Osteocyte (in vitro differentiated cells): ENCODE data around the gene DNAJC12. TPM values are rescaled to one million over a fixed set of nuclear protein-coding genes. Genes with fewer than 3 reads are reported as not detected.

Experiments used
- DNase-seq: peaks from one replicate; pipeline ENCODE4 v3.0.0; 2021; ENCODE audit warnings: mixed read lengths; ENCODE audit not compliant: unreplicated experiment; ENCODE audit errors: extremely low spot score
- H3K27ac Mint-ChIP-seq: one replicate; pipeline ENCODE4 v1.8.0; 2021; ENCODE audit warnings: mild to moderate bottlenecking, mixed read lengths; ENCODE audit not compliant: unreplicated experiment
- H3K27me3 Mint-ChIP-seq: one replicate; pipeline ENCODE4 v1.8.0; 2021; ENCODE audit warnings: mixed read lengths; ENCODE audit not compliant: unreplicated experiment
- H3K36me3 Mint-ChIP-seq: one replicate; pipeline ENCODE4 v1.8.0; 2021; ENCODE audit warnings: mixed read lengths; ENCODE audit not compliant: unreplicated experiment
- H3K4me1 Mint-ChIP-seq: one replicate; pipeline ENCODE4 v1.8.0; 2021; ENCODE audit warnings: mixed read lengths; ENCODE audit not compliant: unreplicated experiment
- H3K4me3 Mint-ChIP-seq: one replicate; pipeline ENCODE4 v1.8.0; 2021; ENCODE audit warnings: mild to moderate bottlenecking, moderate library complexity, mixed read lengths; ENCODE audit not compliant: unreplicated experiment
- H3K9me3 Mint-ChIP-seq: one replicate; pipeline ENCODE4 v1.8.0; 2021; ENCODE audit warnings: mixed read lengths; ENCODE audit not compliant: unreplicated experiment
- total RNA-seq: library from RNA; stranded (reverse); gene quantifications from 2 replicates; pipeline ENCODE4 v1.2.1, GENCODE V29; 2021
- TF ChIP-seq, protein P1 (sequence below): fragments of 200-600 bp; sonication (generic); IDR thresholded peaks from 2 replicates; pipeline ENCODE4 v1.5.0; 2021; ENCODE audit warnings: antibody characterized with exemption, mild to moderate bottlenecking, moderate library complexity

Gene DNAJC12
- total RNA-seq, 1 donor from 2014 or later, result 12.0 TPM

DNA sequence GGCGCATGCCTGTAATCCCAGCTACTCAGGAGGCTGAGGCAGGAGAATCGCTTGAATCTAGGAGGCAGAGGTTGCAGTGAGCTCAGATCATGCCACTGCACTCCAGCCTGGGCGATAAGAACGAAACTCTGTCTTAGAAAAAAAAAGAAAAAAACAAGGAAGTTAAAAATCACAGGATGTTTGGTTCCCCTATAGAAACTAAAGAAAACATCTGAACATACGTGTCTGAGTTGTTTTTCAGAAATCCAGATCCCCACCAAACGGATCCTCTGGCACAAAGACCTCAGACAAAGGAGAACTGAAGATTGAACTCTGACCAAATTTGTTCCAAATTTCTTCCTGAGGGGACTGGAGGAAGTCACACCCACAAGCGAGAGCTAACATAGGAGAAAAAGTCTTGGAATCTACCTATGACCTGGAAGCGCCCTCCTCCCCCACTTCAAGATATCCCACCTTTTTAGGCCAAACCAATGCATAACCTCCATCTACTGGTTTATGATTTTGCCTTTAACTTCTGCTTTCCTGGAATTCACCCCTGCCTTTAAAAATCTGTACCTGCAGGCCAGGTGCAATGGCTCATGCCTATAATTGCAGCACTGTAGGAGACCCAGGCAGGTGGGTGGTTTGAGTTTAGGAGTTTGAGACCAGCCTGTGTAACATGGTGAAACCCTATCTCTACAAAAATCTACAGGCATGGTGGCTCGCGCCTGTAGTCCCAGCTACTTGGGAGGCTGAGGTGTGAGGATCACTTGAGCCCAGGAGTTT, 26.8 kb upstream of the DNAJC12 start:
- no peaks in the 10 kb centered on the region for H3K9me3 Mint-ChIP-seq
- no peaks in the 10 kb centered on the region for H3K36me3 Mint-ChIP-seq
- no peak overlapping the region for H3K4me3 Mint-ChIP-seq
- DNase-seq, result no peak
- H3K27ac Mint-ChIP-seq, result no peak overlapping the region
- H3K4me1 Mint-ChIP-seq, result no peaks in the 10 kb centered on the region
- no peaks in the 10 kb centered on the region for H3K27me3 Mint-ChIP-seq
- TF ChIP-seq, protein P1, sequence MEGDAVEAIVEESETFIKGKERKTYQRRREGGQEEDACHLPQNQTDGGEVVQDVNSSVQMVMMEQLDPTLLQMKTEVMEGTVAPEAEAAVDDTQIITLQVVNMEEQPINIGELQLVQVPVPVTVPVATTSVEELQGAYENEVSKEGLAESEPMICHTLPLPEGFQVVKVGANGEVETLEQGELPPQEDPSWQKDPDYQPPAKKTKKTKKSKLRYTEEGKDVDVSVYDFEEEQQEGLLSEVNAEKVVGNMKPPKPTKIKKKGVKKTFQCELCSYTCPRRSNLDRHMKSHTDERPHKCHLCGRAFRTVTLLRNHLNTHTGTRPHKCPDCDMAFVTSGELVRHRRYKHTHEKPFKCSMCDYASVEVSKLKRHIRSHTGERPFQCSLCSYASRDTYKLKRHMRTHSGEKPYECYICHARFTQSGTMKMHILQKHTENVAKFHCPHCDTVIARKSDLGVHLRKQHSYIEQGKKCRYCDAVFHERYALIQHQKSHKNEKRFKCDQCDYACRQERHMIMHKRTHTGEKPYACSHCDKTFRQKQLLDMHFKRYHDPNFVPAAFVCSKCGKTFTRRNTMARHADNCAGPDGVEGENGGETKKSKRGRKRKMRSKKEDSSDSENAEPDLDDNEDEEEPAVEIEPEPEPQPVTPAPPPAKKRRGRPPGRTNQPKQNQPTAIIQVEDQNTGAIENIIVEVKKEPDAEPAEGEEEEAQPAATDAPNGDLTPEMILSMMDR, result no peak

DNA sequence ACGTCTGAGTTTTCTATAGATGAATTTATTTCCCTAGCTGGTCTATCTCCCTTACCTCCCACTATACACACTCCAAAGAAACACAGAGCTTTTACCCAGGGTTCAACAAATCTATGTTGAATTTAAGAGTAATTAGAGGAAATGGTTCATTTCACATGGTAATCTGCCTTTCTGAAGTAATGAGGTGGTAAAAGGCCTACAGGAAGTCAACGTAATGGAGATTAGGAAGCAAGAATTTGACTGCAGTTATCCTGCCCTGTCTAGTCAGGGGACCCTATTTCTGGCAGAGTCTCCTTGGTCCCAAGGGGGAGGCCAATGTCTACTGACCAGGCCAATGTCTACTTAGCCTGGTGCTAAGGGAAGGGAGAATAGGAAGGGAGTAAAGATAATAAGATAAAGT, 25.1 kb upstream of the DNAJC12 start:
- no peaks in the 10 kb centered on the region for H3K27me3 Mint-ChIP-seq
- DNase-seq, result no peak
- H3K9me3 Mint-ChIP-seq, result no peaks in the 10 kb centered on the region
- H3K4me1 Mint-ChIP-seq, result no peaks in the 10 kb centered on the region
- H3K4me3 Mint-ChIP-seq, result no peak overlapping the region
- TF ChIP-seq, protein P1, result no peak
- no peaks in the 10 kb centered on the region for H3K36me3 Mint-ChIP-seq
- no peak overlapping the region for H3K27ac Mint-ChIP-seq

DNA sequence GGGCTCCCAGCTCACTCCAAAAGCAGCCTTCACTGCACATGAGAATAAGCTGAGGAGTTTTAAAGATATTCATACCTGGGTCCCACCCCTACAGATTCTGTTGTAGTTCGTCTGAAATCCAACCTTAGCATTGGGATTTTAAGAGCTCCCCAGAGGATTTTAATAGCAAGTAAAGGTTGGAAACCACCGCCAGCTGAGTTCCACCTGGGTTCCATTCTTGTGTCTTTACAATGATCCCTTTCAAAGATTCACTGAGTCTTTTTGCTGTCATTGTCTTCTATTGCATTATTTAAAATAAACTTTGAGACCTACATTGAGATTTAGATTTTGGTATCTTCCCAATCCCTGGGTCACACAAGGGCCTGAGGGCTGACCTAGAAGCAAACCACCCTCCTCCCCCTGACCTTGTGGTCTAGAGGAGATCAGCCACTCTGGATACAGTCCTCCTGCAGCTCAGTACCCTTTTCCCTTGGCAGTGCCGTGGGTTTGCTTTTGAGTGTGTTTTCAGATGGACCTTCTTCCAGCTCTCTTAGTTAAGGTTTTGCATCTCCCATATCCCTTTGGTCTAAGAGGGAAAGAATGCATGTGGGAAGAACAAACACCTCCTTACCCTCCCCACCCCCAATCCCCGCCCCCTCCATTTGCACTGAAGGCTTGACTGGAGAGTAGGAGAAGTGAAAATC, 23.9 kb upstream of the DNAJC12 start:
- TF ChIP-seq, protein P1, result no peak
- H3K4me3 Mint-ChIP-seq, result no peak overlapping the region
- DNase-seq, result no peak
- H3K27ac Mint-ChIP-seq, result no peak overlapping the region
- no peaks in the 10 kb centered on the region for H3K9me3 Mint-ChIP-seq
- no peaks in the 10 kb centered on the region for H3K36me3 Mint-ChIP-seq
- no peaks in the 10 kb centered on the region for H3K4me1 Mint-ChIP-seq
- H3K27me3 Mint-ChIP-seq, result no peaks in the 10 kb centered on the region

DNA sequence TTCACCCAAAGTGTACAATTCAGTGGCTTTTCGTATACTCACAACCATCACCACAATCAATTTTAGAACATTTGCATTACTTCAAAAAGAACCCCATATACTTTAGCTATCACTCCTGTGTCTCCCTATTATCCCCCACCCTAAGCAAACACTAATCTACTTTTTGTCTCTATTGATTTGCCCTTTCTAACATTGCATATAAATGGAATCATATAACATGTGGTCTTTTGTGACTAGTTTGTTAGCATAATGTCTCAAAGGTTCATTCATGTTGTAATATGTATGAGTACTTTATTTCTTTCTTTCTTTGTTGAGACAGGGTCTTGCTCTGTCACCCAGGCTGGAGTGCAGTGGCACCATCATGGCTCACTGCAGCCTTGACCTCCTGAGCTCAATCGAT, 21.0 kb upstream of the DNAJC12 start:
- Mint-ChIP-seq H3K4me1 (peaks cover 3% of the 10 kb centered on the region), H3K27ac (no peak overlapping the region), H3K27me3 (no peaks in the 10 kb centered on the region), H3K36me3 (no peaks in the 10 kb centered on the region), H3K9me3 (no peaks in the 10 kb centered on the region), H3K4me3 (no peak overlapping the region)
- TF ChIP-seq, protein P1, result no peak
- no peak for DNase-seq

DNA sequence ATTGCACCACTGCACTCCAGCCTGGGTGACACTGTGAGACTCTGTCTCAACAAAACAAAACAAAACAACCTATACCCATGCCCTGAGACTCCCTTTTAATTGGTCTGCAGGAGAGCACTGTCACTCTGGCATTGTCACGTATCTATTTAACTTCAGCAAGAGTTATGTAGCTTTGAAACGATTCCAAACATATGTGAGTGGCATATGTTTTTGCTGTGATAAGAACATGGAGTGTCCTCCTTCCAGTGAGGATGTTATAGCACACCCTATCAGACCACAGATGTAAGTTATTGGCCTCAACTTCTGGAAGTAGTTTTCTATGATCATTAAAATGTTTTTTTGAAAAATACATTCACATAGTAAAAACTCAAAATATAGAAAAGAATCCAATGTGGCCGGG, 15.5 kb upstream of the DNAJC12 start:
- no peak for DNase-seq
- no peaks in the 10 kb centered on the region for H3K9me3 Mint-ChIP-seq
- TF ChIP-seq, protein P1, result no peak

More for the DNA sequence above, 15.5 kb upstream of the DNAJC12 start:
- Mint-ChIP-seq H3K4me1 (peaks cover 15% of the 10 kb centered on the region), H3K36me3 (no peaks in the 10 kb centered on the region), H3K4me3 (no peak overlapping the region), H3K27ac (no peak overlapping the region), H3K27me3 (no peaks in the 10 kb centered on the region)
